Measurements from ENCODE around the gene EIF1AY.
A peak's percentile ranks its signal among the peaks of the same experiment; 100 is the strongest.

EIF1AY gene

DNA sequence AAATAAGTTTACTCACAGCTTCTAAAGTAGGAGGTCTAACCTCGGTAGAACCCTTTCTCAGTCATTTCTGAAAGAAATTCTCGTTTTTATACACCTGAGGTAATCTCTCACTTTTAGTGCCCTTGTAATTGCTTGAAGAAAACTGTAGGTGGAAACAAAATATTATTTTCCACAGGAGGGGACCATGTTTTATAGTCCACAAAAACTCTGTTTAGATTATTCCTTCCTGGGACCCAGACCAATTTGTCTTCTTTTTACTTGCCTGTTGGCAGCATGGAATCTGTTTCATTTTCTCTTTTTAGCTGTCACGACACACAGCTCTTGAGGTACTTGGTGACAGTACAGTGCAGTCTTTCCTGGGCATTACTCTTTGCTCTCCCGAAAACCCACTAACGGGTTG lies 930 bp downstream of the EIF1AY start:
- no peak for TF ChIP-seq EZH2phosphoT487 (IDR thresholded peaks at IDR 0.05; ENCODE audit: low read depth)
- TF ChIP-seq, protein P1, sequence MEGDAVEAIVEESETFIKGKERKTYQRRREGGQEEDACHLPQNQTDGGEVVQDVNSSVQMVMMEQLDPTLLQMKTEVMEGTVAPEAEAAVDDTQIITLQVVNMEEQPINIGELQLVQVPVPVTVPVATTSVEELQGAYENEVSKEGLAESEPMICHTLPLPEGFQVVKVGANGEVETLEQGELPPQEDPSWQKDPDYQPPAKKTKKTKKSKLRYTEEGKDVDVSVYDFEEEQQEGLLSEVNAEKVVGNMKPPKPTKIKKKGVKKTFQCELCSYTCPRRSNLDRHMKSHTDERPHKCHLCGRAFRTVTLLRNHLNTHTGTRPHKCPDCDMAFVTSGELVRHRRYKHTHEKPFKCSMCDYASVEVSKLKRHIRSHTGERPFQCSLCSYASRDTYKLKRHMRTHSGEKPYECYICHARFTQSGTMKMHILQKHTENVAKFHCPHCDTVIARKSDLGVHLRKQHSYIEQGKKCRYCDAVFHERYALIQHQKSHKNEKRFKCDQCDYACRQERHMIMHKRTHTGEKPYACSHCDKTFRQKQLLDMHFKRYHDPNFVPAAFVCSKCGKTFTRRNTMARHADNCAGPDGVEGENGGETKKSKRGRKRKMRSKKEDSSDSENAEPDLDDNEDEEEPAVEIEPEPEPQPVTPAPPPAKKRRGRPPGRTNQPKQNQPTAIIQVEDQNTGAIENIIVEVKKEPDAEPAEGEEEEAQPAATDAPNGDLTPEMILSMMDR (IDR thresholded peaks at IDR 0.05; ENCODE audit: low read depth, low read length) = peak; percentile 42
- Histone ChIP-seq H3K4me3 (ENCODE audit: low read length) (peak overlapping the region; percentile 97), H3K4me1 (ENCODE audit: low read length) (peaks cover 11% of the 10 kb centered on the region), H2AFZ (ENCODE audit: low read depth, low read length) (0 out of 2 replicates have a peak overlapping the region, but pooled peaks have one; percentile 78), H3K79me2 (ENCODE audit: low read length) (peaks cover 45% of the 10 kb centered on the region), H3K36me3 (replicated peaks; ENCODE audit: low read depth, low read length) (no peaks in the 10 kb centered on the region), H3K27me3 (ENCODE audit: low read depth, low read length) (no peaks in the 10 kb centered on the region), H3K4me2 (ENCODE audit: low read length) (peak overlapping the region; percentile 97), H3K27ac (ENCODE audit: low read length) (peak overlapping the region; percentile 95), H3K9me3 (ENCODE audit: insufficient read depth, low read length) (no peaks in the 10 kb centered on the region), H4K20me1 (ENCODE audit: insufficient read depth, low read length) (no peaks in the 10 kb centered on the region; the same call in 1 of the 2 replicates), H3K9ac (ENCODE audit: low read length) (peak overlapping the region; percentile 88)

DNA sequence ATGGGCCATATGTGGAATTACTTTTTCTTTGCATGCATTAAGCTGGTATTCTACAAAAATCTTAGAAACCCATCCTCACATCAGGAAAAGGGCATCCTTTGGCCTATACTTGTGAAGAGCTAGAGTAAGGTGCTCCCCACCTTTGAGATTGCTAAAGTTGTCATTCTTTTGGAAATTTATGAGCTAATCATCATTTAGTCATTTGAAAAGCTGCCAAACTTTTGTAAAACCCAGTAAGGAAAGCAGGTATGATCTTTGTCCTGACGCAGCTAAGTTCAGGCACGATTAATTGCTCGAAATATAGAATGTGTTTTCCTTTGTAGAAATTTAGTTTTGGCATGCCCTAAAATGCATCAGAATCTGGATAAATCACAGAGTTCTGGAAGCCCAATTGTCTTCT lies 2.6 kb downstream of the EIF1AY start:
- no peak overlapping the region for H2AFZ ChIP-seq (ENCODE audit: low read depth, low read length)
- no peak overlapping the region for H3K27ac ChIP-seq (ENCODE audit: low read length)
- H3K9me3 ChIP-seq (ENCODE audit: insufficient read depth, low read length) = no peaks in the 10 kb centered on the region
- no peak overlapping the region for H3K9ac ChIP-seq (ENCODE audit: low read length)
- no peak overlapping the region; the same call in 1 of the 2 replicates for H3K4me2 ChIP-seq (ENCODE audit: low read length)
- TF ChIP-seq EZH2phosphoT487 (IDR thresholded peaks at IDR 0.05; ENCODE audit: low read depth) = no peak
- TF ChIP-seq, protein P1 (IDR thresholded peaks at IDR 0.05; ENCODE audit: low read depth, low read length) = no peak
- H3K27me3 ChIP-seq (ENCODE audit: low read depth, low read length) = no peaks in the 10 kb centered on the region
- H3K79me2 ChIP-seq (ENCODE audit: low read length) = peaks cover 45% of the 10 kb centered on the region
- no peaks in the 10 kb centered on the region for H3K36me3 ChIP-seq (replicated peaks; ENCODE audit: low read depth, low read length)
- H3K4me3 ChIP-seq (ENCODE audit: low read length) = no peak overlapping the region
- peaks cover 11% of the 10 kb centered on the region for H3K4me1 ChIP-seq (ENCODE audit: low read length)
- H4K20me1 ChIP-seq (ENCODE audit: insufficient read depth, low read length) = no peaks in the 10 kb centered on the region; the same call in 1 of the 2 replicates

DNA sequence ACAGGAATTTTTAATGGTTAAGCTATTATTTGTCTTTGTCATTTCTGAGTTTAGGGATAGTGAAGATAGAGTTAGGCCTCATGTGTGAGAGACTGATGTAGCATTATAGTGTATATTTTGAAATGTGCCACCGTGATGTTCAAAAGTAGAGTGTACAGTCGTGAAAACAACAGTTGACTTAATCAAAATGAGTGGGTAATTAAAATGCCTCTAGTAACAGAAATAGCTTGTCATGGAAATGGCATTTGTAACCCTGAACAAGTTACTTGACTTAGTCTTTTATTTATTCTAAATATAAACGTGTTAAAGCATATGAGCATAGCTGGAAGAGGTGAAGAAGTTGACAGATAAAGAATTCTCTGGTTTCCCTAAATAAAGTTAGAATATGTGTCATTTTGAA lies 6.1 kb downstream of the EIF1AY start:
- no peak overlapping the region for H2AFZ ChIP-seq (ENCODE audit: low read depth, low read length)
- no peak for TF ChIP-seq EZH2phosphoT487 (IDR thresholded peaks at IDR 0.05; ENCODE audit: low read depth)
- TF ChIP-seq, protein P1 (IDR thresholded peaks at IDR 0.05; ENCODE audit: low read depth, low read length) = no peak
- no peak overlapping the region for H3K4me3 ChIP-seq (ENCODE audit: low read length)
- no peak overlapping the region for H3K9ac ChIP-seq (ENCODE audit: low read length)
- peaks cover 6% of the 10 kb centered on the region for H3K4me1 ChIP-seq (ENCODE audit: low read length)
- no peaks in the 10 kb centered on the region for H3K27me3 ChIP-seq (ENCODE audit: low read depth, low read length)
- no peaks in the 10 kb centered on the region; the same call in 1 of the 2 replicates for H4K20me1 ChIP-seq (ENCODE audit: insufficient read depth, low read length)
- H3K9me3 ChIP-seq (ENCODE audit: insufficient read depth, low read length) = no peaks in the 10 kb centered on the region
- peaks cover 31% of the 10 kb centered on the region for H3K79me2 ChIP-seq (ENCODE audit: low read length)
- H3K36me3 ChIP-seq (replicated peaks; ENCODE audit: low read depth, low read length) = no peaks in the 10 kb centered on the region
- no peak overlapping the region for H3K4me2 ChIP-seq (ENCODE audit: low read length)
- H3K27ac ChIP-seq (ENCODE audit: low read length) = no peak overlapping the region

DNA sequence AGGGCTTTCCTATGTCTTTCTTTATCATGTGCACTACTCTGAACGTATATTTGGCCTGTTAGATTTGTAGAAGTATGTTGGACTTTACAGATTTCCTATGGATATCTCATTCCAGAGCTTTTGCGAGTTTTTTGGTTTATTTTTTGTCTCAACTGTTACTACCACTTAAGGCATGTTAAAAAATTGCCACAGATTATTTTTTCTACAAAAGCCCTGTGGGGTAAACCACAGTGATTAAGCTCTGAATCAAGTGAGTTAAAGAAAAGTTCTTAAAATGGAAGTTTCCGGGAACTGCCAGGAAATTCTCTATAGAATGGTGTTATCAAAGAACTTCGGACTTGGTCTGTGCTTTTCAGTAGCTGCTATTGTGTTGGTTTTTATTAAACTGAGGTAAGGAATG lies 10.6 kb downstream of the EIF1AY start:
- H3K27ac ChIP-seq (ENCODE audit: low read length) = no peak overlapping the region
- no peak overlapping the region for H2AFZ ChIP-seq (ENCODE audit: low read depth, low read length)
- no peak overlapping the region for H3K4me2 ChIP-seq (ENCODE audit: low read length)
- H3K4me1 ChIP-seq (ENCODE audit: low read length) = no peaks in the 10 kb centered on the region
- no peaks in the 10 kb centered on the region; the same call in 1 of the 2 replicates for H3K79me2 ChIP-seq (ENCODE audit: low read length)
- H3K27me3 ChIP-seq (ENCODE audit: low read depth, low read length) = no peaks in the 10 kb centered on the region
- TF ChIP-seq EZH2phosphoT487 (IDR thresholded peaks at IDR 0.05; ENCODE audit: low read depth) = no peak
- TF ChIP-seq, protein P1 (IDR thresholded peaks at IDR 0.05; ENCODE audit: low read depth, low read length) = no peak
- H3K9ac ChIP-seq (ENCODE audit: low read length) = no peak overlapping the region
- H3K36me3 ChIP-seq (replicated peaks; ENCODE audit: low read depth, low read length) = peaks cover 8% of the 10 kb centered on the region
- H4K20me1 ChIP-seq (ENCODE audit: insufficient read depth, low read length) = no peaks in the 10 kb centered on the region
- H3K4me3 ChIP-seq (ENCODE audit: low read length) = no peak overlapping the region
- no peaks in the 10 kb centered on the region for H3K9me3 ChIP-seq (ENCODE audit: insufficient read depth, low read length)

Data from OCI-LY3 (cell line).